Pancreas (tissue), 10 donors: ENCODE data around the gene CASP8. TPM values are rescaled to one million over a fixed set of nuclear protein-coding genes. Genes with fewer than 3 reads are reported as not detected.

Experiments
- ATAC-seq, 4 donors: fragments of 200-7000 bp; cut with Tn5 transposase; one replicate each; pipeline versions ENCODE4 v1.8.0 to v1.9.1; 2020; ENCODE audit warnings: mild to moderate bottlenecking in 4 of 4, moderate library complexity in 4 of 4
- DNase-seq, 6 donors: peaks; one replicate each; pipeline ENCODE4 v3.0.0-alpha.2; 2020
- FAIRE-seq: peaks from 2 replicates; lab custom pipeline; 2012; peaks lifted over from hg19 to GRCh38; lab: Jason Lieb, UNC
- H3K27ac ChIP-seq, 4 donors: fragments of 200-600 bp; sonication (generic); 1 replicate in 3 of 4; 2 replicates in 1 of 4; pipeline versions ENCODE4 v1.5.0 to v1.8.0; 2020
- H3K27me3 ChIP-seq, 4 donors: fragments of 200-600 bp; one replicate each; pipeline ENCODE4 v1.8.0; 2021
- H3K36me3 ChIP-seq, 3 donors: fragments of 200-600 bp; sonication (generic) in 1 of 3; one replicate each; pipeline versions ENCODE4 v1.5.0 to v1.8.0; 2020 to 2021
- H3K4me1 ChIP-seq, 3 donors: fragments of 200-600 bp; one replicate each; pipeline ENCODE4 v1.8.0; 2021
- H3K4me3 ChIP-seq, 4 donors: fragments of 200-600 bp; sonication (generic) in 2 of 4; one replicate each; pipeline versions ENCODE4 v1.5.0 to v1.8.0; 2020 to 2021
- H3K9me3 ChIP-seq, 4 donors: fragments of 200-600 bp; one replicate each; pipeline ENCODE4 v1.8.0; 2021
- CTCF ChIP-seq, 4 donors: fragments of 200-600 bp; sonication (generic) in 3 of 4; IDR thresholded peaks; one replicate each; pipeline versions ENCODE4 v1.5.0 to v1.8.0; 2021; ENCODE audit warnings: antibody characterized with exemption in 4 of 4
- WGBS, 2 donors: extraction: QIAGEN DNeasy Blood & Tissue Kit; methylation state at CpG; one replicate each; pipeline ENCODE4 v1.1.7; 2013; 5-methylcytosine and 5-hydroxymethylcytosine counted together
- intact Hi-C, 3 donors: fragments of 100-400 bp; cut with DNase I; formaldehyde crosslinking; loops; one replicate each; pipeline versions ENCODE4 v1.11.1 to v1.14.2; 2022
- polyA plus RNA-seq, 2 donors: library from polyadenylated mRNA; stranded (reverse); fragments of 200-250 nt; gene quantifications; one replicate each; pipeline ENCODE4 v1.2.3, GENCODE V29; 2013
- total RNA-seq, 6 donors: library from RNA; stranded (reverse); fragmentation: NEBNext Ultra II Directional in 4 of 6; extraction: Animal tissue kit (Norgen Biotek cat#: 25700) in 4 of 6; gene quantifications; one replicate each; pipeline versions ENCODE4 v1.2.1 to v1.2.4, GENCODE V29; 2021 to 2023
- donor health status: healthy with polysubstance abuse.
- donor health status: DM: no; HTN: no; CAD: no; lungs with moderate emphysema.
- donor health status: DM: no; HTN: no; CAD: no.
- donor health status: control.
- donor health status: control.
- donor health status: Bipolar disorder and iron deficiency.
- donor health status: DM: yes; HTN: yes; CAD: no.
- donor health status: DM: no; HTN: no; CAD: no.
- donor health status: DM: no; HTN: no; CAD: no.
- donor health status: DM: yes; HTN: yes; CAD: no.

CASP8 gene
- total and polyA plus RNA-seq, 8 donors: 4.5 to 13.5 (median 8.1) TPM

DNA sequence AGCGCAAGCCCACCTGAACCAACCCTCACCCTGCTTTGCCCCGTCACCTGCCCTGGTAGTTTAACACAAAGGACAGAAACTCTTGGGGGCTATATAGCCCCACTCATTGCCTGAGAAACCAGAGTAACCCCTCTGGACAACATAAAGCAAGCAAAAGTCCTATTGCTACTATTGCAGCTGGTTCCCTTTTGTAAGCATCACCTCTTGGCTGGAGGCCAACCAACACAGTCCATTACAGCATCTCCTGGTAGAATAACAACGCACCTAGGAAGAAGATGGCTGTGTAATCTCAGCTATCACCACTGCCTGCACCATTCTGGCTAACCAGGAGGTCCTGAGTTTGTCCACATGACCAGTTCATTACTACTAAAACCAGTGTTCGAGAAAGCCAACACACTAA lies 60.4 kb downstream of the CASP8 start:
- Histone ChIP-seq H3K9me3 (no peaks in the 10 kb centered on the region), H3K27ac (no peak overlapping the region), H3K4me3 (no peak overlapping the region), H3K27me3 (no peaks in the 10 kb centered on the region), H3K4me1 (no peaks in the 10 kb centered on the region), H3K36me3 (no peaks in the 10 kb centered on the region)
- intact Hi-C loops: no loop called here
- TF ChIP-seq CTCF (IDR thresholded peaks at IDR 0.05): no peak
- ATAC-seq (no peak), FAIRE-seq (no peak), DNase-seq (no peak)
- 87 to 93% methylated on average over 4 of the region's 4 CpGs for WGBS, 2 donors

DNA sequence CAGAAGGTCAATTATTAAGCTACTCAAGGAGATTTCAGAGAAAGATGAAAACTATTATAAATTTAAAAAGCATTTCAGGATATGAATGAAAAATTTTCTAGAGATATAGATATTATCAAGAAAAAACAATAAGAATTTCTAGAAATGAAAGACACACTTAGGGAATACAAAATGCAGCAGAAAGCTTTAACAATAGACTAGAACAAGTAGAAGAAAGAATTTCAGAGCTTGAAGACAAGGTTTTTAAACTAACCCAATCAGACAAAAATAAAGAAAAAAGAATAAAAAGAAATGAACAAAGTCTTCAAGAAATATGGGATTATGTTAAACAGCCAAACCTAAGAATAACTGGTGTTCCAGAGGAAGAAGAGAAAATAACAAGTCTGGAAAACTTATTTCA lies 62.4 kb downstream of the CASP8 start:
- Histone ChIP-seq H3K36me3 (no peaks in the 10 kb centered on the region), H3K4me3 (no peak overlapping the region), H3K27ac (no peak overlapping the region), H3K4me1 (no peaks in the 10 kb centered on the region), H3K27me3 (no peaks in the 10 kb centered on the region), H3K9me3 (no peaks in the 10 kb centered on the region)
- ATAC-seq (no peak), DNase-seq (no peak), FAIRE-seq (no peak)
- intact Hi-C loops: no loop called here
- TF ChIP-seq CTCF (IDR thresholded peaks at IDR 0.05): no peak

DNA sequence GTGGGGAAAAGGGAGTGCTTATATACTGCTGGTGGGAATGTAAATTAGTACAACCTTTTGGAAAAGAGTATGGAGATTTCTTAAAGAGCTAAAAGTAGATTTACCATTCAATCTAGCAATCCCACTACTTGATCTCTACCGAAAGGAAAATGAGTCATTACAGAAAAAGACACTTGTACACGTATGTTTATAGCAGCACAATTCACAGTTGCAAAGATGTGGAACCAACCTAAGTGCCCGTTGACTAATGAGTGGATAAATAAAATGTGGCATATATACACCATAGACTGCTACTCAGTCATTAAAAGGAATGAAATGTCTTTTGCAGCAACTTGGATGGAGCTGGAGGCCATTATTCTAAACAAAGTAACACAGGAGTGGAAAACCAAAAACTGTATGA lies 67.3 kb downstream of the CASP8 start:
- 75 to 79% methylated on average over 3 of the region's 3 CpGs for WGBS, 2 donors
- Histone ChIP-seq H3K4me1 (no peaks in the 10 kb centered on the region), H3K9me3 (no peaks in the 10 kb centered on the region), H3K4me3 (no peak overlapping the region), H3K36me3 (no peaks in the 10 kb centered on the region), H3K27me3 (no peaks in the 10 kb centered on the region), H3K27ac (no peak overlapping the region)
- ATAC-seq (no peak), FAIRE-seq (no peak), DNase-seq (no peak)
- intact Hi-C loops: no loop called here
- no peak for TF ChIP-seq CTCF (IDR thresholded peaks at IDR 0.05)

DNA sequence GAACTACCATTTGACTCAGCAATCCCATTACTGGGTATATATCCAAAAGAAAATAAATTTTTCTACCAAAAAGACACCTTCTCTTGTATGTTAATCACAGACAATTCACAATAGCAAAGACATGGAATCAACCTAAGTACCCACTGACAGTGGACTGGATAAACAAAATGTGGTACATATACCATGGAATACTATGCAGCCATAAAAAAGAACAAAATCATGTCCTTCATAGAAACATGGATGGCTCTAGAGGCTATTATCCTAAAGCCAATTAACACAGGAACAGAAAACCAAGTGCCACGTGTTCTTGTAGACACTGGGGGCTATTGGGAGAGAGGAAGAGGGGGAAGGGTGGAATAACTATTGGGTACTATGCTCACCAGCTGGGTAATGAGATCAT lies 69.1 kb downstream of the CASP8 start:
- Histone ChIP-seq H3K4me1 (no peaks in the 10 kb centered on the region), H3K36me3 (no peaks in the 10 kb centered on the region), H3K27me3 (no peaks in the 10 kb centered on the region), H3K27ac (no peak overlapping the region), H3K4me3 (no peak overlapping the region), H3K9me3 (no peaks in the 10 kb centered on the region)
- DNase-seq (no peak), ATAC-seq (no peak), FAIRE-seq (no peak)
- 56 to 60% methylated on average over 1 of the region's 1 CpG for WGBS, 2 donors
- intact Hi-C loops: no loop called here
- TF ChIP-seq CTCF (IDR thresholded peaks at IDR 0.05): no peak

Other genes with a start within 250 kb of the CASP8 start
- 10 to 100 TPM in 3 of 6 donors, 1 to 10 TPM in 3; 7.2 to 14.5 (median 9.6) TPM for gene HYCC2, start 188.9 kb upstream of the CASP8 start, total RNA-seq
- gene HYCC2, start 188.9 kb upstream of the CASP8 start, polyA plus RNA-seq: 1 to 10 TPM; 4.2 to 4.7 TPM
- 10 to 100 TPM; 14.8 to 36.7 (median 26.6) TPM for gene NDUFB3, start 188.5 kb upstream of the CASP8 start, total RNA-seq
- 10 to 100 TPM; 23.2 to 42.5 TPM for gene NDUFB3, start 188.5 kb upstream of the CASP8 start, polyA plus RNA-seq
- 100 to 1,000 TPM in 1 of 6 donors, 10 to 100 TPM in 5; 37.0 to 101 (median 56.6) TPM for gene CFLAR, start 144.4 kb upstream of the CASP8 start, total RNA-seq
- gene CFLAR, start 144.4 kb upstream of the CASP8 start, polyA plus RNA-seq: 10 to 100 TPM; 34.6 to 37.1 TPM
- 10 to 100 TPM in 1 of 6 donors, 1 to 10 TPM in 5; 3.0 to 11.7 (median 5.6) TPM for gene CASP10, start 77.4 kb upstream of the CASP8 start, total RNA-seq
- 1 to 10 TPM; 3.4 to 4.6 TPM for gene CASP10, start 77.4 kb upstream of the CASP8 start, polyA plus RNA-seq
- gene FLACC1, start 96.8 kb downstream of the CASP8 start, total RNA-seq: 1 to 10 TPM in 1 of 6 donors, under 1 TPM in 5; 0.28 to 1.2 (median 0.63) TPM
- gene FLACC1, start 96.8 kb downstream of the CASP8 start, polyA plus RNA-seq: under 1 TPM; 0.38 to 0.54 TPM
- 10 to 100 TPM; 17.0 to 33.6 (median 20.4) TPM for gene TRAK2, start 190.9 kb downstream of the CASP8 start, total RNA-seq
- gene TRAK2, start 190.9 kb downstream of the CASP8 start, polyA plus RNA-seq: 1 to 10 TPM; 8.9 to 9.7 TPM
- 10 to 100 TPM in 5 of 6 donors, 1 to 10 TPM in 1; 8.1 to 13.9 (median 11.2) TPM for gene STRADB, start 191.2 kb downstream of the CASP8 start, total RNA-seq
- gene STRADB, start 191.2 kb downstream of the CASP8 start, polyA plus RNA-seq: 10 to 100 TPM; 12.2 to 19.1 TPM